ENCODE results near the gene ATP11B.
"Not testable (repeated sequence)": the region's sequence is repeated elsewhere in the genome, so short reads cannot be mapped to it uniquely, and the experiment has no call there.

Gene ATP11B

DNA sequence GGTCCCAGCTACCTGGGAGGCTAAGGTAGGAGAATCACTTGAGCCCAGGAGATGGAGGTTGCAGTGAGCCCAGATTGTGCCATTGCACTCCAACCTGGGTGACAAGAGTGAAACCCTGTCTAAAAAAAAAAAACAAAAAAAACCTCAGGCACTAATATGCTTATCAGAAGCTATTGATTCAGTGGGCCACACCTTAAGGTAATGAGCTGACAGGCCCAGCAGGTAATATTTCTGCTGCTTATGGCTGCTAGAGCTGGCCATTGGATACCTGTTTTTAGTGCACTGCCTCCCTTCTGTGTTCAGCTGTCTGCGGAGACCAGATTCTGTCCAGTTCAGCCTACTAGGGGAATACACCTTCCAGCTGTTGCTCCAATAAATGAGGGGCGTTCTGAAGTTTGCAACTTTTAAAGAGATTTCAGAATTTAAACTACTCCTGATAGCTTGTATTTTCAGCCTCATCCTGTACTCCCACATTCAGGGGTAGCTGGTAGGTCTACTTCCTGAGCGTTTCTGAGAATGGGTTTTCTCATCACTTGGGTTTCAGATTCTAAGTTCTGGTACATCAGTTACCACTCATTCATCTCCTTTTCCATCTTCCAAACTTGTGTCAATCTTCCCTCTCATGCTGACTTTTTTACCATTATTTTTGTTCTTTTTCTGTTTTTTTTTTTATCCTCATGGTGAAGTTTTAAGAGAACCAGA lies 69.0 kb downstream of the ATP11B start:
- H3K36me3 Mint-ChIP-seq (ENCODE audit: low read depth): peaks cover 46% of the 10 kb centered on the region
- H3K4me3 Mint-ChIP-seq: no peak overlapping the region
- H3K27me3 Mint-ChIP-seq (ENCODE audit: low read depth): no peaks in the 10 kb centered on the region
- TF ChIP-seq, protein P1, sequence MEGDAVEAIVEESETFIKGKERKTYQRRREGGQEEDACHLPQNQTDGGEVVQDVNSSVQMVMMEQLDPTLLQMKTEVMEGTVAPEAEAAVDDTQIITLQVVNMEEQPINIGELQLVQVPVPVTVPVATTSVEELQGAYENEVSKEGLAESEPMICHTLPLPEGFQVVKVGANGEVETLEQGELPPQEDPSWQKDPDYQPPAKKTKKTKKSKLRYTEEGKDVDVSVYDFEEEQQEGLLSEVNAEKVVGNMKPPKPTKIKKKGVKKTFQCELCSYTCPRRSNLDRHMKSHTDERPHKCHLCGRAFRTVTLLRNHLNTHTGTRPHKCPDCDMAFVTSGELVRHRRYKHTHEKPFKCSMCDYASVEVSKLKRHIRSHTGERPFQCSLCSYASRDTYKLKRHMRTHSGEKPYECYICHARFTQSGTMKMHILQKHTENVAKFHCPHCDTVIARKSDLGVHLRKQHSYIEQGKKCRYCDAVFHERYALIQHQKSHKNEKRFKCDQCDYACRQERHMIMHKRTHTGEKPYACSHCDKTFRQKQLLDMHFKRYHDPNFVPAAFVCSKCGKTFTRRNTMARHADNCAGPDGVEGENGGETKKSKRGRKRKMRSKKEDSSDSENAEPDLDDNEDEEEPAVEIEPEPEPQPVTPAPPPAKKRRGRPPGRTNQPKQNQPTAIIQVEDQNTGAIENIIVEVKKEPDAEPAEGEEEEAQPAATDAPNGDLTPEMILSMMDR (IDR thresholded peaks at IDR 0.05; ENCODE audit: unreplicated experiment in 3 of 3): no peak
- H3K4me1 Mint-ChIP-seq: no peaks in the 10 kb centered on the region
- H3K27ac Mint-ChIP-seq: no peak overlapping the region
- H3K9me3 Mint-ChIP-seq: no peaks in the 10 kb centered on the region

DNA sequence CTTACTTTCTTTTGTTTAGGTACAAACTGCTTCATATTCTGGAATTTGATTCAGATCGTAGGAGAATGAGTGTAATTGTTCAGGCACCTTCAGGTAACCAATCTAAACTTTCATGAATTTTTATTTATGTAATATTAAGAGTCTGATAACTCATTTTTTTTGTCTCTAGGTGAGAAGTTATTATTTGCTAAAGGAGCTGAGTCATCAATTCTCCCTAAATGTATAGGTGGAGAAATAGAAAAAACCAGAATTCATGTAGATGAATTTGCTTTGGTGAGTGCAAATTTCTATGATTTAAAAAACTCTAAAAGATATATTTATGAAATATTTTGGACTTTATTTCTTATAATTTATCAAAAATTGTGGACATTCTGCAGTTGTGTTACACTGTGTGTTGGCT lies 75.8 kb downstream of the ATP11B start:
- no peak overlapping the region for H3K27ac Mint-ChIP-seq
- TF ChIP-seq, protein P1 (IDR thresholded peaks at IDR 0.05; ENCODE audit: unreplicated experiment in 3 of 3): no peak
- H3K27me3 Mint-ChIP-seq (ENCODE audit: low read depth): no peaks in the 10 kb centered on the region
- no peak overlapping the region for H3K4me3 Mint-ChIP-seq
- no peaks in the 10 kb centered on the region for H3K4me1 Mint-ChIP-seq
- no peaks in the 10 kb centered on the region for H3K9me3 Mint-ChIP-seq
- H3K36me3 Mint-ChIP-seq (ENCODE audit: low read depth): peaks cover 58% of the 10 kb centered on the region

DNA sequence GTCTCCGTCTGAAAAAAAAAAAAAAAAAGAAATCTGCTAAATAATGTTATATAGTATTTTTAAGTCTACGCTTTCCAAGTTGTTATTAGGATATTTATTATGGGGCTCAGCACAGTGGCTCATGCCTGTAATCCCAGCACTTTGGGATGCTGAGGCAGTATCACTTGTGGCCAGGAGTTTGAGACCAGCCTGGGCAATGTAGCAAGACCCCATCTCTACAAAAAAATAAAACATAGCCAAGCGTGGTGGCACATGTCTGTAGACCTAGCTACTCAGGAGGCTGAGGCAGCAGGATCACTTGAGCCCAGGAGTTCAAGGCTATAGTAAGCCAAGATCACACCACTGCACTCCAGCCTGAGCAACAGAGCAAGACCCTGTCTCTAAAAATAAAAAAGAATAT lies 77.6 kb downstream of the ATP11B start:
- H3K36me3 Mint-ChIP-seq (ENCODE audit: low read depth): peaks cover 64% of the 10 kb centered on the region
- not testable (repeated sequence) for H3K27me3 Mint-ChIP-seq (ENCODE audit: low read depth); H3K27ac Mint-ChIP-seq; H3K9me3 Mint-ChIP-seq; H3K4me3 Mint-ChIP-seq; H3K4me1 Mint-ChIP-seq

DNA sequence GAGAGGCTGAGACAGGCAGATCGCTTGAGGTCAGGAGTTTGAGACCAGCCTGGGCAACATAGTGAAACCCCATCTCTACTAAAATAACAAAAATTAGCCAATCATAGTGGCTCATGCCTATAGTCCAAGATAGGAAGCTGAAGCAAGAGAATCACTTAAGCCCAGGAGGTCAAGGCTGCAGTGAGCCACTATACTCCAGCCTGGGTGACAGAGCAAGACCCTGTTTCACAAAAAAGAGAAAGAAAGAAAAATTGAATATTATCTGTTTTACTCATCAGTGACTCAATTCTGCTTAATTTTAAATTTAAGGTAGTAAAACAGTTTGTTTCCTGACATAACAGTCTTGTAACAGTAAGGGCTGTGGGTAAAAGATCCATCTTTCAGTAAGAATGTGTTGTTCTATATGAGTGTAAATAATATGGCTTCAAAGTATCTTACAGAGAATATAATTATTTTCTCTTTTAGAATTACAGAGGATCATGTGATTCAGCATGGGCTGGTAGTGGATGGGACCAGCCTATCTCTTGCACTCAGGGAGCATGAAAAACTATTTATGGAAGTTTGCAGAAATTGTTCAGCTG lies 85.8 kb downstream of the ATP11B start:
- TF ChIP-seq, protein P1 (IDR thresholded peaks at IDR 0.05; ENCODE audit: unreplicated experiment in 3 of 3): no peak
- no peaks in the 10 kb centered on the region for H3K9me3 Mint-ChIP-seq
- peaks cover 36% of the 10 kb centered on the region for H3K36me3 Mint-ChIP-seq (ENCODE audit: low read depth)
- H3K27ac Mint-ChIP-seq: no peak overlapping the region
- no peak overlapping the region for H3K4me3 Mint-ChIP-seq
- H3K4me1 Mint-ChIP-seq: no peaks in the 10 kb centered on the region
- no peaks in the 10 kb centered on the region for H3K27me3 Mint-ChIP-seq (ENCODE audit: low read depth)

DNA sequence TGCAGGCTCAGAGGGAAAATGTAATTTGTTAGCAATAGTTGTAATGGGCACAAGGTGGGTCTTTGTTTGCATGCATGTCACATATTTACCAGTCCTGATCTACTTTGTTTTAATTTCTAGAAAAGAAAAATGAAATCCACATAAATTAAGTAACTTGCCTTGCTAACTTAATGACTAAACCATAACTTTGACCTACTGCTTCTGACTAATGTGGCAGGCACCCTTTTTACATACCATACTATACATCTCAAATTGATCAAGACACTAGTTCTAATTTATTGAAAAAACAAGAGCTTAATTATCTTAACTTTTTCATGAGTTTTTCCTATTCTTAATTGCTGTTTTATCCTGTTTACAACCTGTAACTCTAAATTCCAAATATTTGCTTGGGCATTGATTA lies 93.2 kb downstream of the ATP11B start:
- H3K9me3 Mint-ChIP-seq: no peaks in the 10 kb centered on the region
- TF ChIP-seq, protein P1 (IDR thresholded peaks at IDR 0.05; ENCODE audit: unreplicated experiment in 3 of 3): no peak
- no peaks in the 10 kb centered on the region for H3K27me3 Mint-ChIP-seq (ENCODE audit: low read depth)
- no peaks in the 10 kb centered on the region for H3K4me1 Mint-ChIP-seq
- peaks cover 30% of the 10 kb centered on the region for H3K36me3 Mint-ChIP-seq (ENCODE audit: low read depth)
- no peak overlapping the region for H3K27ac Mint-ChIP-seq
- H3K4me3 Mint-ChIP-seq: no peak overlapping the region

DNA sequence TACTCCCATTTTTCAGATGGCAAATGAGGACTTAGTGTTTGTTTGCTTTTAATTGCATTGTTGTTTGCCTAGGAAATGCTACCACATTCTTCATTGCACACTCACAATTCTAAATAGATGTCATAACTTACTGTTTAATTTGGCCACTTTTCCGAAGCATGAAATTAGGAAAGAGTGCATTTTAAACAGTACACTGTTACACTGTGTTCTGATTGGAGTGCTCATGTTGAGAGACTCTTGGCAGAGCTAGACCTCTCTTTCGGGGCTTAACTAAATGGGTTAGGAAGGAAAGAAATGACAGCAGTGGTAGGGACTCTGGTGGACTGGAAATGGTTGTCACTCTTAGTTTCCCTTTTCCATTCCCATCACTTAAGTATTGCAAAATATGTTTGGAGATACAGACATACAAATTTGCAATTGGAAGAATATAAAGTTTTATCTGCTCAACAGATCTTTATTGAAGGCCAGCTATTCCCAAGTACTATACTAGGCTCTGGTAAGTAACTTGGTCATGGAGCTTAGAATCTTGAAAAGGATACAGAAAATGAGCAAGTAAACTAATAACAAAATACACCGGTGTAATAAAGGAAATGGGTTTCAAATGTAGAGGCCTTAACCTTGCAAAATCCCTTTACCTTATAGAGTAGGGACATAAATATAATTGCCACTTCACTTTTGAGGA lies 96.8 kb downstream of the ATP11B start:
- TF ChIP-seq, protein P1 (IDR thresholded peaks at IDR 0.05; ENCODE audit: unreplicated experiment in 3 of 3): no peak
- H3K36me3 Mint-ChIP-seq (ENCODE audit: low read depth): peaks cover 42% of the 10 kb centered on the region
- no peaks in the 10 kb centered on the region for H3K9me3 Mint-ChIP-seq
- H3K4me1 Mint-ChIP-seq: no peaks in the 10 kb centered on the region
- no peak overlapping the region for H3K4me3 Mint-ChIP-seq
- H3K27me3 Mint-ChIP-seq (ENCODE audit: low read depth): no peaks in the 10 kb centered on the region
- no peak overlapping the region for H3K27ac Mint-ChIP-seq

Measured in nephron (organoid).